Activated CD4-positive, alpha-beta T cell treated with anti-CD3 and anti-CD28 coated beads for 36 hours (primary cell): ENCODE results near the gene NPAS3. TPM values are rescaled to one million over a fixed set of nuclear protein-coding genes. Genes with fewer than 3 reads are reported as not detected.

Experiments used
- ATAC-seq: fragments of 200-7000 bp; cut with Tn5 transposase; one replicate; pipeline ENCODE4 v1.10.0; 2021; ENCODE audit warnings: mild to moderate bottlenecking, moderate library complexity
- CTCF ChIA-PET: fragments of 350-600 bp; sonication (Branson Sonifier 250); formaldehyde crosslinking; loops from one replicate; lab custom pipeline; 2021; ENCODE audit warnings: antibody characterized with exemption; lab: Charles Lee
- POLR2A ChIA-PET: fragments of 350-600 bp; sonication (Branson Sonifier 250); formaldehyde crosslinking; loops from one replicate; lab custom pipeline; 2021; ENCODE audit warnings: antibody characterized with exemption, inconsistent platforms; lab: Charles Lee
- DNase-seq: peaks from one replicate; pipeline ENCODE4 v3.0.0-alpha.2; 2020
- H3K27ac Mint-ChIP-seq: one replicate; pipeline ENCODE4 v1.8.0; 2021; ENCODE audit warnings: mixed read lengths
- H3K27me3 Mint-ChIP-seq: one replicate; pipeline ENCODE4 v1.8.0; 2021; ENCODE audit warnings: mixed read lengths
- H3K36me3 Mint-ChIP-seq: one replicate; pipeline ENCODE4 v1.8.0; 2021; ENCODE audit warnings: low read depth, mixed read lengths
- H3K4me1 Mint-ChIP-seq: one replicate; pipeline ENCODE4 v1.8.0; 2021; ENCODE audit warnings: mixed read lengths
- H3K4me3 Mint-ChIP-seq: one replicate; pipeline ENCODE4 v1.8.0; 2021; ENCODE audit warnings: mild to moderate bottlenecking, moderate library complexity, mixed read lengths
- H3K9me3 Mint-ChIP-seq: one replicate; pipeline ENCODE4 v1.8.0; 2021; ENCODE audit warnings: low read depth, mixed read lengths
- intact Hi-C, 2 experiments: fragments of 100-400 bp; cut with DNase I in 1 of 2; cut with micrococcal nuclease in 1 of 2; formaldehyde crosslinking; loops; one replicate each; pipeline versions ENCODE4 v1.14.2 to v1.15.1; 2022 to 2024; cut with DNase I, micrococcal nuclease
- total RNA-seq, 2 experiments: library from RNA; stranded (reverse); gene quantifications; one replicate each; pipeline ENCODE4 v1.2.3, GENCODE V29; 2021

The NPAS3 gene
- total RNA-seq, 2 experiments from 2014 or later = not detected

DNA sequence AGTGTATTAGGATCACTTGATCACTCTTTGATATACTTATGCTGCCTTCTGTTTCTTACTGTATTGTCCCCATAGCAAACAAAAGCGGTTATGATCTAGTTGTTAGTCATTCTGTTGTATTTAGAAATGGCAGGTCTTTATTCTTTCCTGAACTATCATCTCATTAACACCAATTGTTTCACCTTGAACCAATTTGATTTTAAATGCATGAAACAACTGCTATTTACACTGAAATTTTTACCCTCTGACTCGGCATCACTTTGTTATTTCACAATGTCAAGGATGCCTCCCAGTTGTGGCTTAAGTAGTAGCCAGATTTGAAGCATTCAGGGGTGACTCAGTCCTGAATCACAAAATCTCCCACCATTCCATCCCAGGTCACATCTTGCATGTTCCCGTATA lies 708.7 kb downstream of the NPAS3 start:
- no peak overlapping the region for H3K27ac Mint-ChIP-seq

DNA sequence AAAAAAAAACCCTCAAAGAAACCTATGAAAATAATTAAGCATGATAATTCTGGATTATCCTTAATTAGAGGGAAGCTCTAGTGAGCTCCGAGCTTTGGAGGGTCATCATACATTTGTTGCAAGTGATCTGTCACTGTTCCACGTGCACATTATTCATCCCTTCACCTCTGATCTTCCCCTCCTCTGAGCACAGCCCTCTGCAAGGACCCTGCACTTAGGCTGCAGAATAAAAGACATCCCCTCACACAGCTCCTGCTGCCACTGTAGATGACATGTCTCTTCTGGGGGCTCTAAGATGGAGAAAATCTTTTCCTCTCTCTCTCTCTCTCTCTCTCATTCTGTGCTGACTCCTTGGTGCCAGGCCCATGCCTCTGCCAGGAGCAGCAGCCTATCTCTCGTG lies 711.8 kb downstream of the NPAS3 start:
- Mint-ChIP-seq H3K27ac (no peak overlapping the region), H3K4me3 (no peak overlapping the region), H3K9me3 (no peaks in the 10 kb centered on the region), H3K36me3 (no peaks in the 10 kb centered on the region), H3K27me3 (peaks cover 2% of the 10 kb centered on the region), H3K4me1 (no peaks in the 10 kb centered on the region)
- DNase-seq (no peak), ATAC-seq (no peak)
- intact Hi-C loops = no loop called here
- ChIA-PET POLR2A (no interaction called here), CTCF (no interaction called here)

More for the DNA sequence above, 708.7 kb downstream of the NPAS3 start:
- no peaks in the 10 kb centered on the region for H3K36me3 Mint-ChIP-seq
- no peak overlapping the region for H3K4me3 Mint-ChIP-seq
- ATAC-seq (no peak), DNase-seq (no peak)
- H3K9me3 Mint-ChIP-seq = no peaks in the 10 kb centered on the region
- POLR2A ChIA-PET = no interaction called here
- H3K27me3 Mint-ChIP-seq = peaks cover 4% of the 10 kb centered on the region
- CTCF ChIA-PET = no interaction called here
- intact Hi-C loops = no loop called here
- H3K4me1 Mint-ChIP-seq = no peaks in the 10 kb centered on the region

DNA sequence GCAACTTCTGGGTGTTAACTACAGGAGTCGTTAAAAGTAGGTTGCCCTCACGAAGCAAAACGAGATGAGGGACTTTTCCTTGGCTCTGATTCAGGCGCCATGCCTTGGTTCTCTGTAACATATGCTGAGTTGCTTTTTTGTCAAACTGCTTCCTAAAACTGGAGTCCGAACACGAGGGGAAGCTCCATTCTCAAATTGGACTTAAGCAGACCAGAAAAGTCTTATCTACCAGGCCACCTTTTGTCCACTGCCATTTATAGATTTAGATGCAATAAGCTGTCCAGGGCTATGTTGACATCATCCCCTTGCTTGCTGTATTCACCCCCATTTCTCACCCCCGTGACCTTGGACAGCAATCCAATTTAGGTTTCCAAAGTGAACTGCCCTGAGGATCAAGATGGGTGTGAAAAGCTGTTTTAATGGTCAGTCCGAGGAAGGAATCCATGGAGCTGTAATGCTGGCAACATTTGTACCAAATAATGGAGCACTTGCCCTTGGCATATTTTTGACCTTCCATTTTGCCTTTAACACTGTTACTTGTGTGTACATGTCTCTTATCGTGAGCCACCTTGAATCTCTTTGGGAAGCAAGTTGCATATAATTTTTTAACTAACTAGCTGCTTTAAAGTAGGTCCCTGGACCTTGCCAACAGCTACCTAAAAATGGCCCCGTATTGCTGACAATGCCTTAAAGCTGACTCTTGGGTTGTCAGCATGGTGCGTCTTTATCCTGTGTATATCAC lies 714.1 kb downstream of the NPAS3 start:
- Mint-ChIP-seq H3K36me3 (no peaks in the 10 kb centered on the region), H3K4me3 (no peak overlapping the region), H3K27me3 (peaks cover 2% of the 10 kb centered on the region), H3K4me1 (no peaks in the 10 kb centered on the region), H3K9me3 (no peaks in the 10 kb centered on the region), H3K27ac (no peak overlapping the region)
- no peak for ATAC-seq
- ChIA-PET CTCF (interaction anchor here (0.6 to 1.1 kb wide), 2 partner anchors 10 to 30 kb away, joined by 3 read pairs; no protein-coding TSS in a partner anchor), POLR2A (no interaction called here)
- intact Hi-C loops = no loop called here
- no peak for DNase-seq

DNA sequence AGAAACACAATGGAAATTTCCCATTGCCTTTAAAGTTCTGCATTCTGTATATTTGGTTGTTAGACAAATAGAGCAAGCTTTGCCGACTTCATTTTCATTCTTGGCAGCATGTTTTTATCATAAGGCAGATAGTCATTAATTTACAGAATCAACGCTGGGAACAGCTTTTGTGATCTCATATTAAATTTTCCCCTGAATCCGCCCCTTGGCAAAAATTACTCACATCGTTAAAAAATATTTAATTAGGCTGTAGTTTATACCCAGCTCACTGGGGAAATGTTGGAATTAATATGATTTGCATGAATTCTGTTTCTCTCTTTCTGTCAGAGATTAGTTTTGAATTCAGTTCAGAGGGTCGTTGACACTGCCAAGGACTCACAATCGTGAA lies 714.6 kb downstream of the NPAS3 start:
- CTCF ChIA-PET = interaction anchor here (0.6 to 1.1 kb wide), 3 partner anchors 10 to 42 kb away, joined by 3 read pairs; no protein-coding TSS in a partner anchor
- intact Hi-C loops = no loop called here

DNA sequence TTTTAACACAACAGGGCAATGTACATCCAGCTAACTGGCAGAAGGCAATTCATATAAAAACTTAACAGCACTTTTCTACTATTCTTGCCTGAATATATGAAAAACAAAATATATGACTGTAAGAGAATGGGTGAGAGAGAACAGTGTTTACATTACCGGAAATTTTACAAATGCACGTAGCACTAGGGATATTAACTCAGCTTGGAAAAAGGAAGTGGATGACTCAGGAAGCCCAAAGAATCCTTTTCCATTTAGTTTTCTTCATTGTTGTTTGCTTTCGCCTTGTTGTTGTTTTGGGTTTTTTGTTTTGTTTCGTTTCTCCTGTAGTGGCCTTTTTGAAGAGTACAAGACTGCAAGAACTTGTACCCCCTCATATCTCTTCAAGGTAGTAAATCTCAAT lies 716.7 kb downstream of the NPAS3 start:
- H3K9me3 Mint-ChIP-seq = no peaks in the 10 kb centered on the region
- ChIA-PET CTCF (no interaction called here), POLR2A (no interaction called here)
- DNase-seq (no peak), ATAC-seq (no peak)
- H3K27ac Mint-ChIP-seq = no peak overlapping the region
- H3K27me3 Mint-ChIP-seq = peaks cover 2% of the 10 kb centered on the region
- intact Hi-C loops = no loop called here
- H3K36me3 Mint-ChIP-seq = no peaks in the 10 kb centered on the region
- H3K4me1 Mint-ChIP-seq = no peaks in the 10 kb centered on the region
- H3K4me3 Mint-ChIP-seq = no peak overlapping the region

More for the DNA sequence above, 714.6 kb downstream of the NPAS3 start:
- Mint-ChIP-seq H3K4me3 (no peak overlapping the region), H3K27ac (no peak overlapping the region), H3K9me3 (no peaks in the 10 kb centered on the region), H3K4me1 (no peaks in the 10 kb centered on the region), H3K27me3 (peaks cover 2% of the 10 kb centered on the region), H3K36me3 (no peaks in the 10 kb centered on the region)
- POLR2A ChIA-PET = no interaction called here
- no peak for DNase-seq
- no peak for ATAC-seq

DNA sequence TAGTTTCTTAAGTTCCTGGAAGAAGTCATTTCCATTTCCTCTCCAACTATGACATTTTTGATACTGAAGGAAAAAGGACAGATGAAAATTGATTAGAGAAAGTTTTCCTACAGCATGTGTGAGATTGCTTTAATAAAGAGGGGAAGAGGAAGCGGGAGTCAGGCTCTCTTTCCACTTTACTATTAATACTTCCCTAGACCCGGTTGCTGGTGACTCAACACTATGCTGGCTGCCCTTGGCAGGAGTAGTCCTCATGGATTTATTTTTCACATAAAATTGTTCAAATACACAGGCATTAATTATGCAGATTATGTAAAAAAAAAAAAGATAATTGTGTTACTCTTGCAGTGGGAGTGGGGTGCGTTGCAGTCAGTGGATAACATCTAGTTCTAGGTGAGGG lies 718.8 kb downstream of the NPAS3 start:
- DNase-seq = no peak
- no peak for ATAC-seq
- H3K36me3 Mint-ChIP-seq = no peaks in the 10 kb centered on the region
- no peak overlapping the region for H3K4me3 Mint-ChIP-seq
- H3K27me3 Mint-ChIP-seq = peaks cover 3% of the 10 kb centered on the region
- no peaks in the 10 kb centered on the region for H3K4me1 Mint-ChIP-seq
- peaks cover under 1% of the 10 kb centered on the region for H3K9me3 Mint-ChIP-seq
- intact Hi-C loops = no loop called here
- POLR2A ChIA-PET = no interaction called here
- no peak overlapping the region for H3K27ac Mint-ChIP-seq
- CTCF ChIA-PET = no interaction called here

DNA sequence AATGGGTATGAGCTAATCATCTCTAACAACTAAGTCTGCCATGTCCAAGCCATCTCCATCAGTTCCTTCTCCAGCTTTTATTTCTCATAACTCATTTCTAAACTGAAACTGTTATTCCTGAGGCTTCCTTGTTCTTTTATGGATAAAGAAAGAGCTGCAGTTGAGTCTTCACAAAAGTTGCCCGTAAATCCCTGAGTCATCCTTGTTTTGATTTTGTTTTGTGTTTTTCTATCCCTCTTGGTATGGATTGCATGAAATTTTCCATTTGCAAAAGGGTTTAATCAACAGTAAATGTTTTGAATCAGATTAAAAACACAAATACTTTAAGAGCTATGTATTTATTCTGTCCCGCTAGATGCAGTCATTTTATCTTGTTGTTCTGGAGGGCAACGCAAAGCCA lies 721.6 kb downstream of the NPAS3 start:
- Mint-ChIP-seq H3K36me3 (no peaks in the 10 kb centered on the region), H3K27me3 (peaks cover 4% of the 10 kb centered on the region), H3K4me1 (no peaks in the 10 kb centered on the region), H3K27ac (no peak overlapping the region), H3K4me3 (no peak overlapping the region), H3K9me3 (peaks cover 4% of the 10 kb centered on the region)
- ATAC-seq (no peak), DNase-seq (no peak)
- intact Hi-C loops = no loop called here
- ChIA-PET CTCF (interaction anchor here (0.6 kb wide), 1 partner anchor 228 kb away, joined by 4 read pairs; no protein-coding TSS in a partner anchor), POLR2A (no interaction called here)

DNA sequence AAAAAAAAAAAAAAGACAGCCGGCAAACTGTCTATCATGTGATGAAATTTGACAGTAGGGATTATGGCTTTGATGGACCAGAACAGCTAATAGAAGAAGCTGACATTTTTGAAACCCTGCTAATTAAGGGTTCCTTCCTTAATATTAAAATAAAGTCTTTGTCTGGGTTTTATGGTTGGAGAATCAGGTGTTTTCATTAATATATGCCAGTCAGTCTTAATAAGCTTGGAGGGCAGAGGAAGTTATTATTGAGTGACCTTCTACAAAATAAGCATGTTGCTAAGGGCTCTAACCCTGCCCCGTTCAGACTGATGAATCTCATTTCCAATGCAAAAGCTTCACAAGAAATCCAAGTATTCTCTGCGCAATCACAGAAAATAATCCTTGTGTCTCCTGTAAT lies 722.4 kb downstream of the NPAS3 start:
- Mint-ChIP-seq H3K4me3 (no peak overlapping the region), H3K27ac (no peak overlapping the region), H3K4me1 (no peaks in the 10 kb centered on the region), H3K27me3 (peaks cover 4% of the 10 kb centered on the region), H3K9me3 (peaks cover 4% of the 10 kb centered on the region), H3K36me3 (no peaks in the 10 kb centered on the region)
- no peak for ATAC-seq
- no peak for DNase-seq
- intact Hi-C loops = no loop called here
- CTCF ChIA-PET = interaction anchor here (0.6 kb wide), 1 partner anchor 229 kb away, joined by 4 read pairs; no protein-coding TSS in a partner anchor
- POLR2A ChIA-PET = no interaction called here

DNA sequence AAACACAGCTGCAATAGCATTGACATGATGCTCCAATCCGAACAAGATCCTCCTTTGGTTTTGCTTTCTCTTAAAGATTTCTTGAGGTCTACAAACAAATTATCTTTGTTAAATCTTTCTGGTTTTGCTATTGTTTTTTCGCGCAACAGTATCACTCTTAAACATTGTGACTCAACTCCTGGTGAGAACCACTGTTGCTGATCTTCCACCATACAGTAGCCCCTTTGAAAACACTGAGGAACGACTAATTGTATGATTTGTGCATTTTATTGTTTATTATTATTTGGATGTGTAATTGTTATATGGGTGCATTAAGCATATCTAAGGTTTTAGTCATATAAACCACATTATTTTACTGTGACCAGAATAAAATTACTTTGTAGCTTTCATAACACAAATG lies 729.4 kb downstream of the NPAS3 start:
- H3K36me3 Mint-ChIP-seq = no peaks in the 10 kb centered on the region
- H3K27ac Mint-ChIP-seq = no peak overlapping the region
- POLR2A ChIA-PET = no interaction called here
- no peaks in the 10 kb centered on the region for H3K4me1 Mint-ChIP-seq
- no peaks in the 10 kb centered on the region for H3K9me3 Mint-ChIP-seq
- no peak overlapping the region for H3K4me3 Mint-ChIP-seq
- CTCF ChIA-PET = interaction anchor here (0.6 kb wide), 1 partner anchor 27 kb away, joined by 4 read pairs; no protein-coding TSS in a partner anchor
- ATAC-seq (no peak), DNase-seq (no peak)
- intact Hi-C loops = no loop called here
- no peaks in the 10 kb centered on the region for H3K27me3 Mint-ChIP-seq

DNA sequence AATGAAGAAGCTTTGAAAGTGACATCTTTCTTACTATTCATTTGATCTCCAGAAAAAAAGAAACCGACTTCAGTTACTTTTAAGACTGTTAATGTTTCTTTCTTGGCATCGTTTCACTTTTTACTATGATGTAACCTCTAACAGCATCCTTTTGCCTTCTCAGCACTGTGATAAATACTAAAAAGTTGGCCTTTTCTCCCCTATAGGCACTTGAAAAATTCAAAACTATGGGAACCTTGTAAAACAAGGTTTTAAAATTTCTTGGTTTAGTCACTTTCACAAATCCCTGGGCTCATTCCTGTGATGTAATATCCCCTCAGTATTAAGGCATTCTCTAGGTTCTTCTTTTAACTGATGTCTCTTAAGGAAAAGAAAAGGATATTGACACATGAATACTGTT lies 730.4 kb downstream of the NPAS3 start:
- ChIA-PET CTCF (no interaction called here), POLR2A (no interaction called here)
- Mint-ChIP-seq H3K27ac (no peak overlapping the region), H3K4me3 (no peak overlapping the region), H3K4me1 (no peaks in the 10 kb centered on the region), H3K36me3 (no peaks in the 10 kb centered on the region), H3K27me3 (no peaks in the 10 kb centered on the region), H3K9me3 (no peaks in the 10 kb centered on the region)
- no peak for DNase-seq
- no peak for ATAC-seq
- intact Hi-C loops = no loop called here

DNA sequence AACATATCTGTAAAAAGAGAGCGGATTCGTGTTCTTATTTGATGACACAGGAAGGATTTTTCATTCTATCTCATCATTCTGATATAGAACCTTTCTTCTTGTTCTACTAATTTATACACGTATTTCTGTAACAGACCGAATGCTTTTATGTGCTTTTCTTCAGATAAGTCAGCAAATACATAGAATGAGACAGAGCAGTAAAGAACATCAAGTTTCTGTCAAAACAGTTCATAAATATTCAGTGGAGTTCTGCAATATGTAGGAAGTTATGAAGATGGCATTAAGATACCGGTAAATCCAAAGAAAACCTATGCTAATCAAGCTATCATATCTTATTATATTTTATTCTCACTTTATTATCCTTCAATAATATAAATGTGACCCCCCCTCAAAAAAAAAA lies 731.6 kb downstream of the NPAS3 start:
- no peak overlapping the region for H3K27ac Mint-ChIP-seq
- no peaks in the 10 kb centered on the region for H3K9me3 Mint-ChIP-seq
- peaks cover 4% of the 10 kb centered on the region for H3K27me3 Mint-ChIP-seq
- H3K4me1 Mint-ChIP-seq = no peaks in the 10 kb centered on the region
- ChIA-PET CTCF (no interaction called here), POLR2A (no interaction called here)
- no peak for DNase-seq
- no peak overlapping the region for H3K4me3 Mint-ChIP-seq
- no peaks in the 10 kb centered on the region for H3K36me3 Mint-ChIP-seq
- ATAC-seq = no peak
- intact Hi-C loops = no loop called here

DNA sequence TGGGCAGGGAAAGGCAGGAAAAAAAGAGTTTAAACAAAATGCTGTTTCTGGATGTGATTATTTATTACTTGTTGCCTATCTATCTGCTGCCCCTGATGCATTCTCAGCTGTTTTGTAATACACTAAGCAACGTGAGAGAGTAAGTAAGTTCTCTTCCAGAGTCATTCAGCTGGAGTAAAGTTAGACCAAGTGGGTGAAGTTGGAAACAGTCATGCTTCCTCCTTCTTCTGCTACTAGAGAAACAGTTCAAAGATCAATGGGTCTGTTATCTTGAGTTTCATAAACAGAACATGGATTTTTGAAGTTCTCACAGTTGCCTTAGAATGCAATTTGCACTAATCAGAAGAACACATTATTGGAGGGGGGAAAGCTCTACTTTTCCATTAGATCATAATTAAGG lies 732.9 kb downstream of the NPAS3 start:
- ATAC-seq (no peak), DNase-seq (no peak)
- Mint-ChIP-seq H3K4me3 (no peak overlapping the region), H3K9me3 (no peaks in the 10 kb centered on the region), H3K27ac (no peak overlapping the region), H3K36me3 (no peaks in the 10 kb centered on the region), H3K4me1 (no peaks in the 10 kb centered on the region), H3K27me3 (peaks cover 4% of the 10 kb centered on the region)
- POLR2A ChIA-PET = no interaction called here
- CTCF ChIA-PET = interaction anchor here (1.1 kb wide), 1 partner anchor 121 kb away, joined by 3 read pairs; no protein-coding TSS in a partner anchor
- intact Hi-C loops = no loop called here
